NCI-H748 (cell line): ENCODE data around the gene SHANK3.
A peak's percentile ranks its signal among the peaks of the same experiment; 100 is the strongest.

Source experiments
- DNase-seq: peaks from one replicate; lab custom pipeline; 2025; ENCODE audit not compliant: unreplicated experiment; lab: John Stamatoyannopoulos, UW

Gene SHANK3

GRCh38 chr22:50711446-50712340, 39.1 kb downstream of the SHANK3 start:
- DNase-seq = no peak

- DNase-seq = no peak
Measured at GRCh38 chr22:50712341-50713007, 39.9 kb downstream of the SHANK3 start.

GRCh38 chr22:50713008-50713385, 40.4 kb downstream of the SHANK3 start:
- no peak for DNase-seq

- DNase-seq = no peak
Measured at GRCh38 chr22:50713571-50714056, 41.0 kb downstream of the SHANK3 start.

- no peak for DNase-seq
Measured at GRCh38 chr22:50714150-50714549, 41.5 kb downstream of the SHANK3 start.

GRCh38 chr22:50714631-50715179, 42.1 kb downstream of the SHANK3 start:
- DNase-seq = no peak

GRCh38 chr22:50715250-50715649, 42.6 kb downstream of the SHANK3 start:
- no peak for DNase-seq

- no peak for DNase-seq
Measured at GRCh38 chr22:50715776-50716175, 43.2 kb downstream of the SHANK3 start.

GRCh38 chr22:50716290-50717024, 43.8 kb downstream of the SHANK3 start:
- no peak for DNase-seq

- DNase-seq = peak; percentile 9
Measured at GRCh38 chr22:50717709-50718351, 45.2 kb downstream of the SHANK3 start.

- no peak for DNase-seq
Measured at GRCh38 chr22:50718352-50718709, 45.7 kb downstream of the SHANK3 start.

GRCh38 chr22:50719814-50720300, 47.2 kb downstream of the SHANK3 start:
- no peak for DNase-seq

- DNase-seq = peak; percentile 51
Measured at GRCh38 chr22:50720301-50721256, 48.0 kb downstream of the SHANK3 start.

- no peak for DNase-seq
Measured at GRCh38 chr22:50721257-50721844, 48.7 kb downstream of the SHANK3 start.

- no peak for DNase-seq
Measured at GRCh38 chr22:50722048-50722701, 49.6 kb downstream of the SHANK3 start.
